Right lobe of liver (tissue), 6 donors: ENCODE data around the gene C4BPB. TPM values are rescaled to one million over a fixed set of nuclear protein-coding genes. Genes with fewer than 3 reads are reported as not detected.

ENCODE experiments used
- ATAC-seq, 4 donors: fragments of 200-7000 bp; cut with Tn5 transposase; one replicate each; pipeline ENCODE4 v1.9.1; 2020; ENCODE audit warnings: mild to moderate bottlenecking in 4 of 4, moderate library complexity in 4 of 4
- DNase-seq, 3 donors: peaks; one replicate each; pipeline ENCODE4 v3.0.0-alpha.2; 2020
- H3K27ac ChIP-seq, 3 donors: fragments of 200-600 bp; one replicate each; pipeline ENCODE4 v1.8.0; 2022
- H3K27me3 ChIP-seq, 2 donors: fragments of 200-600 bp; one replicate each; pipeline ENCODE4 v1.8.0; 2022
- H3K36me3 ChIP-seq, 4 donors: fragments of 200-600 bp; sonication (generic) in 1 of 4; one replicate each; pipeline versions ENCODE4 v1.5.1 to v1.8.0; 2017 to 2022; ENCODE audit warnings: control low read depth in 1 of 4
- H3K4me1 ChIP-seq, 4 donors: fragments of 200-600 bp; sonication (generic) in 1 of 4; one replicate each; pipeline versions ENCODE4 v1.5.1 to v1.8.0; 2017 to 2022; ENCODE audit warnings: control low read depth in 1 of 4
- H3K4me3 ChIP-seq, 3 donors: fragments of 200-600 bp; one replicate each; pipeline ENCODE4 v1.8.0; 2022
- H3K9me3 ChIP-seq, 4 donors: fragments of 200-600 bp; sonication (generic) in 1 of 4; one replicate each; pipeline versions ENCODE4 v1.5.1 to v1.8.0; 2017 to 2022; ENCODE audit warnings: control low read depth in 1 of 4
- POLR2A ChIP-seq: fragments of 450-650 bp; IDR thresholded peaks from one replicate; pipeline ENCODE4 v1.6.1; 2017; ENCODE audit warnings: antibody characterized with exemption, mild to moderate bottlenecking
- WGBS: methylation state at CpG from one replicate; pipeline ENCODE4 v1.1.6; 2018; ENCODE audit warnings: low coverage, low lambda C conversion rate; ENCODE audit not compliant: insufficient coverage; ENCODE audit errors: missing lambda C conversion rate; 5-methylcytosine and 5-hydroxymethylcytosine counted together
- intact Hi-C, 2 donors: fragments of 100-400 bp; cut with DNase I; formaldehyde crosslinking; loops; one replicate each; pipeline versions ENCODE4 v1.11.2 to v1.14.1; 2022
- total RNA-seq, 6 experiments: library from RNA; depleted of rRNA in 2 of 6; stranded (reverse); fragments of >200 nt in 2 of 6; fragmentation: NEBNext Ultra II Directional in 3 of 6; extraction: Animal tissue kit (Norgen Biotek cat#: 25700) in 3 of 6; gene quantifications; one replicate each; pipeline versions ENCODE4 v1.1.0 to v1.2.4, GENCODE V29; 2016 to 2023
- TF ChIP-seq, protein P1 (sequence below), 4 donors: fragments of 200-600 bp in 3 of 4; fragments of 450-650 bp in 1 of 4; IDR thresholded peaks; one replicate each; pipeline versions ENCODE4 v1.5.1 to v1.8.0; 2016 to 2022; ENCODE audit warnings: antibody characterized with exemption in 4 of 4, mild to moderate bottlenecking in 2 of 4
- donor health status: DM: no; HTN: yes; CAD: no.
- donor health status: DM: no; HTN: no; CAD: no.
- donor health status: DM: no; HTN: no; CAD: no.
- donor health status: DM: no; HTN: yes; CAD: no.
- donor health status: DM: no; HTN: yes; CAD: no.

C4BPB gene
- total RNA-seq, 6 experiments from 2014 or later = 156 to 328 (median 226) TPM

DNA sequence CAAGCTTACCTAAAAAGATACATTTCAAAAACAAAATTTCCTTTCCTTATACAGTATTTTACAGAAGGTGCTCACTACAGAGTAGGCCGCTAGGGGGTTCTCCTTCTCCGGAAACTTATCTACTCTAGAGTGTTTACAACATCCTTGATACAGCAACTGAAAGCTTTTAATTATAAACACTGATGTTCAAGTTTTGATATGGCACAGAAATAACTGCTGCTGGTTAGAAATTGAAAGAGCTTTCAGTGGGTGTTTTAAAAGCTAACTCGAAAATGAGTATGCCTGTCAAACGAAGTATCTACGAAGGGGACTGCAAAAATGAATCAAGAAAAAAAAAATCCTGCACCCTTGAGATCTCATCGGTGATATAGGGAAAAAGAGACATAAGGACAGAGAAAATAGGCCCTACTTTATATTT, 38.7 kb upstream of the C4BPB start:
- no peak for DNase-seq
- no peak for TF ChIP-seq POLR2A
- TF ChIP-seq, protein P1, sequence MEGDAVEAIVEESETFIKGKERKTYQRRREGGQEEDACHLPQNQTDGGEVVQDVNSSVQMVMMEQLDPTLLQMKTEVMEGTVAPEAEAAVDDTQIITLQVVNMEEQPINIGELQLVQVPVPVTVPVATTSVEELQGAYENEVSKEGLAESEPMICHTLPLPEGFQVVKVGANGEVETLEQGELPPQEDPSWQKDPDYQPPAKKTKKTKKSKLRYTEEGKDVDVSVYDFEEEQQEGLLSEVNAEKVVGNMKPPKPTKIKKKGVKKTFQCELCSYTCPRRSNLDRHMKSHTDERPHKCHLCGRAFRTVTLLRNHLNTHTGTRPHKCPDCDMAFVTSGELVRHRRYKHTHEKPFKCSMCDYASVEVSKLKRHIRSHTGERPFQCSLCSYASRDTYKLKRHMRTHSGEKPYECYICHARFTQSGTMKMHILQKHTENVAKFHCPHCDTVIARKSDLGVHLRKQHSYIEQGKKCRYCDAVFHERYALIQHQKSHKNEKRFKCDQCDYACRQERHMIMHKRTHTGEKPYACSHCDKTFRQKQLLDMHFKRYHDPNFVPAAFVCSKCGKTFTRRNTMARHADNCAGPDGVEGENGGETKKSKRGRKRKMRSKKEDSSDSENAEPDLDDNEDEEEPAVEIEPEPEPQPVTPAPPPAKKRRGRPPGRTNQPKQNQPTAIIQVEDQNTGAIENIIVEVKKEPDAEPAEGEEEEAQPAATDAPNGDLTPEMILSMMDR (IDR thresholded peaks at IDR 0.05) = peak; percentile 69 to 80 (median 76)
- WGBS = under 1% methylated on average over 6 of the region's 6 CpGs
- Histone ChIP-seq H3K4me1 (peaks cover 0 to 16% (median 1%) of the 10 kb centered on the region in 4 donors), H3K36me3 (peaks cover 0 to 11% (median 0%) of the 10 kb centered on the region in 4 donors), H3K4me3 (peak overlapping the region; percentile 69 to 96 (median 86)), H3K27me3 (no peaks in the 10 kb centered on the region), H3K27ac (peak overlapping the region; percentile 69 to 83 (median 76)), H3K9me3 (no peaks in the 10 kb centered on the region)
- intact Hi-C loops = no loop called here
- ATAC-seq = peak; percentile 27 to 41 (median 40)

DNA sequence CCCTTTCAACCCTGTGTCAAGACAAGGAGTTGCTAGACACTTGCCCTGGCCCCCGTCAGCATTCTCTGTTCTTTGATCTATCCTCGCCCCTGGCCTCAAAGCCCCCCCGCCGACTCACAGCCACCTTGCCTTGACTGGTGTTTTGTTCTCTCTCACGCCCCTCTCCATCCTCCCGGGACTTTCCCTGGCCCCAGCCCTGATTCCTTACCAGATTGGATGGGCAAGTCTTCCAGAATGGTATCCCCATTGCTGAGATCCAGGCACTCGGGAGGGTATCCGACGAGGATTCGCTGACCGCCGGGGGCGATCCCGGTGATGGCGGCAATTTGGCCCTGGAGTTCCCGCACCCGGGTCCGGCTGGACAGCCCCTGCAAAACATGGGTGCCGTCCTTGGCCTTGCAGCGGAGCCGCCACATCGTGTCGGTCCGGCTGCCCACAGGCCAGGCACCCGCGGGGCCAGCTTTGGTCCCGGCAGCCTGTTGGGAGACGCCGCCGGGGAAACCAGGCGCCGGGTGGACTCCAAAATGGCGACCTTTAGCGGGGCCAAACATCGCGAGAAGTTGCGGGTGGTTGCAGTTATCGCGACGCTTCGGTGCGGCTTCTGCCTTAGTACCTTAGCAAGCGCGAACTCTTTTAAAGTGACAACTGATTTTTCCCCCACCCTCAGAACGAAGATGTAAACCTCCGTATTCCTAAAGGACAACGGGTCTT, 38.0 kb upstream of the C4BPB start:
- Histone ChIP-seq H3K27me3 (no peaks in the 10 kb centered on the region), H3K9me3 (no peaks in the 10 kb centered on the region), H3K4me3 (peak overlapping the region; percentile 69 to 96 (median 86)), H3K36me3 (peaks cover 0 to 11% (median 0%) of the 10 kb centered on the region in 4 donors), H3K4me1 (peaks cover 0 to 16% (median 1%) of the 10 kb centered on the region in 4 donors), H3K27ac (peak overlapping the region; percentile 69 to 83 (median 76))
- TF ChIP-seq, protein P1 (IDR thresholded peaks at IDR 0.05) = no peak
- TF ChIP-seq POLR2A = peak; percentile 31
- WGBS = 1% methylated on average over 25 of the region's 47 CpGs
- ATAC-seq (peak; percentile 55 to 73 (median 64)), DNase-seq (peak; percentile 91 to 94 (median 92))
- intact Hi-C loops = no loop called here

DNA sequence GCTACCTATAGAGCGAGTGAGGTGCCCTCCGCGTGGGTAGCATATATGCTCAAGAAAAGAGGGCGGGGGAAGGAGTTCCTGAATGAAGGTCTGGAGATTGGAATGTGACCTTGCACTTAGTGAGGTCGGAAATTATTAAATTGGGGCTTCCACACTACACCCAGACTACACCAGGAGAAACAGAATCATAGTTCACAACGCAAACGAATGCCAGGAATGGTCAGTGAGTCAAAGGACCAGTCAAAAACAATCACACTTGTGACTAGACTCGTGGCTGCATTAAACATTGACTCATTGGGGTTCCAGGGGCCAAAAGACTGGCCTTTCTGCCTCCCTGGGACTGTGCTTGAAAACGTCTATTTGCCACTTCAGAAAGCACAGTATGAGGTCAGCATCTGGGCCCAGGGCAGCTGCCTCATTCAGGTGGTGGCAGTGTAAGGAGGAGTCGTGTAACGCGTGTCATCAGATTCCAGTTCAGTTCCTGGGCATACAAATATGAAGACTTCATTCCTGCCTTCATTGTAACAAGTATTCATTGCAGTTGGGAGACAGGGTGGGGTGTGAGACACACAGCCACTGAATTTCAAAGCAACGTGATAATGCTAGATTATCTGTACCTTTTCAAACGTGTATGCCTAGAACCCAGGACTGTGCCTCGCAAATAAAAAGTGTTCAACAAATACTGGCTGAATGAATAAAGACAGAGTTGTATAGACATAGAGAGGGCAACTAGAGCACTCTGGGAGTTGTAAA, 37.3 kb upstream of the C4BPB start, which contains the start of gene YOD1:
Gene YOD1, minus strand, starts transcription at position 18 of the 753 bp plus-strand sequence. CDS start 178 bp downstream, outside the sequence.
- Histone ChIP-seq H3K4me1 (peaks cover 0 to 16% (median 1%) of the 10 kb centered on the region in 4 donors), H3K4me3 (peak within 1 kb of the TSS; percentile 69 to 96 (median 86)), H3K36me3 (peaks cover 0 to 11% (median 0%) of the 10 kb centered on the region in 4 donors), H3K27ac (peak within 1 kb of the TSS; percentile 69 to 83 (median 76)), H3K27me3 (no peaks in the 10 kb centered on the region), H3K9me3 (no peaks in the 10 kb centered on the region)
- no peak for ATAC-seq
- intact Hi-C loops = no loop called here
- 41% methylated on average over 13 of the region's 15 CpGs for WGBS
- no peak for TF ChIP-seq POLR2A
- TF ChIP-seq, protein P1 (IDR thresholded peaks at IDR 0.05) = no peak
- no peak for DNase-seq

DNA sequence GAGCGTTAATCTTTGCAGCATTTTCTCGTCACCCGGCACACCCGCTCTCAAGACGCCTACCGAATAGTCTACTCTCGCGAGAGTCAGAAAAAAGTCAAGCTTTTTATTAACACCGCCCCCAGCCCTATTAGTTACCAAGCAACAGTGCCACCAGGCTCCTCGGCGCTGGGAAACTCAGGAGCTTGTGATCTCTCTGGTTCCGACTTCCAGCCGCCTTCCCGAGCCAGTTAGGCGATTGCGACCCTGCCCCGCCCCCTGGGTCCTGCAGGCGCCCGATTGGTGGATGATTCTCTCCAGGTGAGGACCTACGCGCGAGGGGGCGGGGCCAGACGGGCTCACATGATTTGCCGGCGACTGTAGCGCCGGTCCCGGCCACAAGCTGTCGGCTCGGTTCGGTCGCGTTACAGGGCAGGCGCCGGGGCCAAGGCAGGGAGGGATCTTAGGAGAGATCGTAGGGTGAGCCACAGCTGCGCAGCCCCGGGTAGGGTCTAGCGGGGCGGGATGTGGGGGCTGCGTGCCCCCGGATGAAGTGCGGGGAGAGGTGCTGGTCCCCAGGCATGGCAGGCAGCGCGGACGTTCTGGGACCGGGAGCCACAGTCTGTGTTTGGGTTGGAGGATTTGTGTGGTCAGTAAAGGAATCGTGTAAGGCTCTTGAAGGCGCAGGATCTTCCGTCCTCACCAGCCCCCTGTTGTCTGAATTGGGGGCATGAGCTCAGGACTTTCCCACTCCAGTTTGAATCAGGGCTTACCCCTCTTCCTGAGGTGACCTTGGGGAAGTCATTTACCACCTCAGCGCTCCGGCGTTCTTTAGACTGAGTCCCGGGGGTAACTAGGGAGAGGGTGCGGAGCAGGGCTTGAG, 35.5 kb upstream of the C4BPB start, which contains the start of gene PFKFB2:
Gene PFKFB2, plus strand, starts transcription at position 365 of the 859 bp plus-strand sequence. CDS start 1,443 bp downstream, outside the sequence.
- DNase-seq (peak; percentile 99 to 100 (median 99)), ATAC-seq (peak; percentile 90 to 96 (median 92))
- Histone ChIP-seq H3K27me3 (no peaks in the 10 kb centered on the region), H3K27ac (peak within 1 kb of the TSS; percentile 63 to 81 (median 74)), H3K9me3 (no peaks in the 10 kb centered on the region), H3K4me3 (peak within 1 kb of the TSS; percentile 63 to 73 (median 71)), H3K4me1 (peaks cover 0 to 16% (median 1%) of the 10 kb centered on the region in 4 donors), H3K36me3 (peaks cover 0 to 11% (median 0%) of the 10 kb centered on the region in 4 donors)
- intact Hi-C loops = no loop called here
- TF ChIP-seq POLR2A = peak; percentile 88
- TF ChIP-seq, protein P1 (IDR thresholded peaks at IDR 0.05) = peak; percentile 13 to 41 (median 16)
- WGBS = 4% methylated on average over 27 of the region's 56 CpGs
